Endometrial microvascular endothelial cells (primary cell): ENCODE measurements around the gene MTCP1. TPM values are rescaled to one million over a fixed set of nuclear protein-coding genes. Genes with fewer than 3 reads are reported as not detected.

Experiments
- in situ Hi-C: cut with HindIII; loops from 2 replicates; pipeline ENCODE4 v1.10.0; 2017; ENCODE audit warnings: low sequenced_read_pairs, low pct_unique_long_range_greater_than_20kb; ENCODE audit errors: inconsistent ontology term
- total RNA-seq: library from RNA; depleted of rRNA; stranded (reverse); fragments of >200 nt; gene quantifications from one replicate; pipeline ENCODE4 v1.2.3, GENCODE V29; 2015; ENCODE audit errors: inconsistent ontology term

The MTCP1 gene
- total RNA-seq: 4.4 TPM

GRCh38 chrX:155070975-155071693, at the start of gene MTCP1, which contains the start of the genes BRCC3 and CMC4:
Gene MTCP1 (minus strand): TSS chrX:155071136. CDS start chrX:155066010, 5,126 bp downstream.
Gene BRCC3 (plus strand): TSS chrX:155071508. CDS start chrX:155071528, 20 bp downstream.
Gene CMC4 (minus strand): TSS chrX:155071136. CDS start chrX:155064023, 7,113 bp downstream.
- in situ Hi-C loops: no loop called here

- in situ Hi-C loops: no loop called here
Measured at GRCh38 chrX:155115174-155115819, 44.4 kb upstream of the MTCP1 start.

- in situ Hi-C loops: no loop called here
Measured at GRCh38 chrX:155113097-155113496, 42.2 kb upstream of the MTCP1 start.

- in situ Hi-C loops: no loop called here
Measured at GRCh38 chrX:155112171-155112570, 41.2 kb upstream of the MTCP1 start.

DNA sequence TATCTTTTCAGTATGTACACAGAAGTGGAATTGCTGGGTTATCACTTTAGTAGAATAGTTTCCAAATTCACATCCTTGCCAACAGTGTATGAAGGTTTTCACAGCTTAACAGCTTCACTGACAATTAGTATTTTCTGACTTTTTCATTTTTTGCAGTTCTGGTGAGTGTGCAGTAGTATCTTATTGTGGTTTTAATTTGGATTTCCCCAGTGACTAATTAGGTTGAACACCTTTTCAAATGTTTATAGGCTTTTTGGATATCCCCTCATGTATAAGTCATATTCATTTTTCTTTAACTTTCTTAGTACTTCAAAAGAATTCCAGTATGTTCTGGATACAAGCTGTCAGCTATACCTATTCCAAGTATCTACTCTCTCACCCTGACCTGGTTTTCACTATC, 37.5 kb upstream of the MTCP1 start:
- in situ Hi-C loops: no loop called here

GRCh38 chrX:155105919-155106318, 35.0 kb upstream of the MTCP1 start:
- in situ Hi-C loops: no loop called here

GRCh38 chrX:155094468-155095061, 23.6 kb upstream of the MTCP1 start:
- in situ Hi-C loops: no loop called here

DNA sequence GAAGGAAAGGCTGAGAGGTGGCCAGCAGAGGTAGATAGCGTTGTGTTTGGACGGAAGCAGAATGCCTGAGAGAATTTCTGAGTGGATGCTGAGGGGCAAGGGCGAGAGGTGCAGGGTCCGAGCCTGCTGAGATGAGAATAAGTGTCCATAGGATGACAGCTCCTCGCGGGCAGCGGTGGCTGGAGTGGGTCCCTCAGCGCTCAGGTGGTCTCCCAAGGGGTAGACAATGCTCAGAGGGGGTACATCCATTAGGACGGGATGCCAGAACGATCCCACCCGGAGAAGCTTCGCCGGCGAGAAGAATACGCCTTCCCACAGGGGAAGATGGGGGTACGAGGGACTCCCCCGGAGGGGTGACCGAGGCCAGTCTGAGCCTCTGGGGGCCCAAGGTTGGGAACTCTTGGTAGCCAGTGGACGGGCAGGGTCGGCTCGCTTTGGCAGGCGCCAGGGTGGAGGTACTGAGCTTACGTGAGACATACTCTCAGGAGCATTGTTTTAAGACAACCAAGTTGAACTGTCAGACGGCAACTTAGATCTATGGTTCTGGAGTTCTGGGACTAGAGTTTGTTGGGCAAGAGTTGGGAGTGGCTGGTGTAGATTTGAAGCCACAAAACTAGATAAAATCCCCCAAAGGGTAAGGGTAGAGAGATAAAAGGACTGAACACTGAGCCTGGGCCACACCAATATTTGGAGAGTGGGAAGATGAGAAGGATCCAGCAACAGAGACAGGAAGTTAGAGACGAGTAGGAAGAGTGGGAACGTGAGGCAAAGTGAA, 16.2 kb upstream of the MTCP1 start:
- in situ Hi-C loops: no loop called here

DNA sequence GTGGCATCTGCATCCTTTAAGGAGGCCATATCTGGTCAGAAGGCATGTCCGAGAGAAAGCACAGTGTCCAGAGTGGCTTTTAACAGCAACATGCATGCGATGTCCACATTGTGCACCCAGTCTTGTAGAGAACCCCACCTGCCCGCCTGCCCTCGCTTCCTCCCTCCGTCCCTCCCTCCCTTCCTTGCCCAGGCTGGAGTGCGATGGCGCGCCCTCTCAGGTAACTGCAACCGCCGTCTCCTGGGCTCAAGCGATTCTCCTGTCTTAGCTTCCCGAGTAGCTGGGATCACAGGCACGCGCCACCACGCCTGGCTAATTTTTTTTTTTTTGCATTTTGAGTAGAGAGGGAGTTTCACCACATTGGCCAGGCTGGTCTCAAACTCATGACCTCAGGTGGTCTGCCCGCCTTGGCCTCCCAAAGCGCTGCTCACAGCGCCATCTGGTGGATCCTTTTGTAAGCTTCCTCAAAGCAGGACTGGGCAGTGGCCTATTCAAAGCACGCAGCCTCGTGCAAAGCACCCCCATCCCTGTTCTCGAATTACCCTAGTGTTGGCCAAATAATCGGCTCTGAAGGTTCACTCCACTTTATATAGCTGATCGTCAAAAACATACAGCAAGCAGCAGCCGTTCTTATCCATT, 15.4 kb upstream of the MTCP1 start:
- in situ Hi-C loops: no loop called here

GRCh38 chrX:155071694-155072280, 851 bp upstream of the MTCP1 start:
- in situ Hi-C loops: no loop called here

DNA sequence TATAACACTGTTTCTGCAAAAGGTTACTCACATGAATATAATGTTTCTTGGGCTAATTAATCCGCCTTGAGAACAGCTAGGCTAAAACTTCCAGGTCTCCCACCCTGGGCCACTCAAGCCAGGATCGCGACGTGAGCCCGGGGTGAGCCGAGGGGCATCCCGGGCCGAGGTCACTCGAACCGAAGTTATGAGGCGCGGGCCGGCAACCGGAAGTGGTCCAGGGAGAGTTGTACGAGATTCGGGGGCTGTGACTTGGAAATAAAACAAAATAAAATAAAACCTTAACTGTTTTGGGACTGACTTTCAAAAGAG, 317 bp downstream of the MTCP1 start:
- in situ Hi-C loops: no loop called here

DNA sequence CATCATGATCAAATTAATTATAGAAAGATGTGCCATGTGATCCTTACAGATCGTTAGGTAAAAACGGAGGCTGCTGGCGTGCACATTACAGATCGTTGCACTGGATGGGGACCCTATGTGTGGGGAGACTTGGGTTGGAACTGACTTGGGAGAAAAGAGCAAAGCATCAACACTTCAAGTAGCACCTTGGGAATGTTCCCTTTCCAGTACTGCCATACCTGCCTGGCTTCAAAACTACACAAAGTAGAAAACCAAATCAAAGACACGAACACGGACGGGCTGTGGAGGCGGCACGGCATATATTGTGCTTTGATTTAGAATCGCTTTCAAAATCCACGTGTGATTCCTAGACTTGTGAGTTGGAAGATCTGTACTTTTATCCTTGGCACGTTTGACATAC, 898 bp downstream of the MTCP1 start:
- in situ Hi-C loops: no loop called here

- in situ Hi-C loops: no loop called here
Measured at GRCh38 chrX:155069414-155069813, 1.5 kb downstream of the MTCP1 start.

DNA sequence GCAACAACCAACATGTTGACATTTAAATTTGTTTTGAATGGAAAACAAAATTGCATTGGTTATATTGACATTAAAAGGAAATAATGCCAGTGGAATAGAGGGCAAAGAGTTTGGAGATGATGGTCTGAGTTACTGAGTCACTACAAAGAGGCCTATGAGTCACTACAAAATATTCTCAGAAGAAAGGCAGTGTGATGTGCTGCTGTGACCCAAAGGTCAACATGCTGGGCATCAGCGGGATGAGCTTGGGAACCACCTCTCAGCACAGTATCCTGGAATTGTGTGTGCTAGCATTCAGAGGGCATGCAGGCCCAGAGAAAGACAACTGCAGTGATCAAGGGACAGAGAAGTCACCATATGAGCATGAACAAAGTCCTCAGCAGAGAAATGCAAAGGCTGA, 2.8 kb downstream of the MTCP1 start:
- in situ Hi-C loops: no loop called here

- in situ Hi-C loops: no loop called here
Measured at GRCh38 chrX:155065035-155065734, 5.8 kb downstream of the MTCP1 start.

- in situ Hi-C loops: no loop called here
Measured at GRCh38 chrX:155061760-155062159, 9.2 kb downstream of the MTCP1 start.

DNA sequence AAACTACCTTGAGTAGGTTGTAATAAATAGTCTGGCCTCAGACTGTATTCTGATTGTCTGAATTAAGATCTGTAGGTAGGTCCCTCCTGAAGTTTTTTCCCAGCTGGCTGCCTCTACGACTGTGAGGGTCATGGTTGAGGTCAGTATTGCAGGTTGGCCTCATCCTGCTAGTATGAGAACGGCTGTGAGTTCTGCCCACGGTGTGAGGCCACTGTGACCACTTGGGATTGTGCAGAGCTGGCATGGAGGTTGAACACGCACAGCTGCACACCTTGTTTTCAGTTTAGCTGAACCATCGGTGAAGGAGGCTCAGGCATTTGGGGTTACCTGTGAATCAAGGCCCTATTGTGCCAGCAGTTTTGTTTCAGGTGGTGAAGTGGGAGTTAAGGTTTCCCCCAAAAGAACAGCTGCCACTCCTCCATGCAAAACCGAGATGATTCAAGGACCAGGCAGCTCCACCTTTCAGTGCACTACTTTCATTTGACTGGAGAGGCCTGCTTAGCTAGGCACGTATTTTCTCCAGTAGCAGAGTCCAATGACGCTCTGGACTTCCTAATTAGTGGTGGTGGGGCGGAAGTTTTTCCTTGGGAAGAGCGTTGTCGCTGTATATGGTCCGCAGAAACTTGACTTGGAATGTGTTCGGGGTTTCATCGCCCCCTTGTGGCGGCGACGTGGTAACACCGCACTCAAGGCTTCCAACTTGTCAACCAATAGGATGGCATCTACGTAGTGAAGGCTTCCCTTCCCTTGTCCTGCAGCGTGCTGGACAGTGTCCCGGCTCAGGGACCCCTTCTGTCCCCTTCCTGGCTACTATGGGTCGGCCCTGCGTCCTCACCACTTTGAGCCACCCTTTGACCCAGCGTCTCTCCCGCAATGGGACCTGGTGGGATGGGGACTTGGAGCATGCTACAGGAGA, 13.8 kb downstream of the MTCP1 start:
- in situ Hi-C loops: no loop called here
